NK-92 (cell line): ENCODE measurements around the gene METTL26.

Source experiments
- DNase-seq: peaks from one replicate; lab custom pipeline; 2025; ENCODE audit not compliant: unreplicated experiment; lab: John Stamatoyannopoulos, UW

Gene METTL26

DNA sequence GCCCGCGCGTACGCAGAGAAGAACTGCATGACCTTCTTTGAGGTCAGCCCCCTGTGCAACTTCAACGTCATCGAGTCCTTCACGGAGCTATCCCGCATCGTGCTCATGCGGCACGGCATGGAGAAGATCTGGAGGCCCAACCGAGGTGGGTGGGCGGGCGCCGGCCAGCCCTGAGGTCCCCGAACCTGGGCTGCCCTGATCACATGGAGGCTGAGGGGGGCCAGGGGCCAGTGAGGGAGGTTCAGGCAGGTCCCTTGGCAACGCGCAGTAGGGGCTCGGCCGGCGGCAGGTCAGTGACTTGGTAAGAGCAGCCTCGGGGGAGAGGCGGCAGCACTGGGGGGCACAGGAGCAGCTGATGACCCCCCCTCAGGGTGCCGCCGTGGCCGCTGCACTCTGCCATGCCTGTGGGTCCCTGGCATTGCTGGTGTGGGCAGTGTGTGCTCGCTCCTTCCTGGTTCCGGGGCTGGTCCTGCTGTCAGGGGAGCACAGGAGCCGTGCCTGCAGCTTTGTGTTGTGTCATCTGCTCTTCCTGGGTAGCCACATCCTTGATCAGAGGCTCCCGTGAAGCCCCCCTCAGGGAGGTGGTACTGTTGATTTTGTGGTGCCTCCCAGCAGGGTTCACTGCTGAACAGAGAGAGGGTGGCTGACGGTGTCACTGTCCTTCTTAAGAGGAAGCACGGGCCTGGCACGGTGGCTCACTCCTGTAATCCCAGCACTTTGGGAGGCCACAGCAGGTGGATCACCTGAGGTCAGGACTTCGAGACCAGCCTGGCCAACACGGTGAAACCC, 9.9 kb downstream of the METTL26 start:
- no peak for DNase-seq

DNA sequence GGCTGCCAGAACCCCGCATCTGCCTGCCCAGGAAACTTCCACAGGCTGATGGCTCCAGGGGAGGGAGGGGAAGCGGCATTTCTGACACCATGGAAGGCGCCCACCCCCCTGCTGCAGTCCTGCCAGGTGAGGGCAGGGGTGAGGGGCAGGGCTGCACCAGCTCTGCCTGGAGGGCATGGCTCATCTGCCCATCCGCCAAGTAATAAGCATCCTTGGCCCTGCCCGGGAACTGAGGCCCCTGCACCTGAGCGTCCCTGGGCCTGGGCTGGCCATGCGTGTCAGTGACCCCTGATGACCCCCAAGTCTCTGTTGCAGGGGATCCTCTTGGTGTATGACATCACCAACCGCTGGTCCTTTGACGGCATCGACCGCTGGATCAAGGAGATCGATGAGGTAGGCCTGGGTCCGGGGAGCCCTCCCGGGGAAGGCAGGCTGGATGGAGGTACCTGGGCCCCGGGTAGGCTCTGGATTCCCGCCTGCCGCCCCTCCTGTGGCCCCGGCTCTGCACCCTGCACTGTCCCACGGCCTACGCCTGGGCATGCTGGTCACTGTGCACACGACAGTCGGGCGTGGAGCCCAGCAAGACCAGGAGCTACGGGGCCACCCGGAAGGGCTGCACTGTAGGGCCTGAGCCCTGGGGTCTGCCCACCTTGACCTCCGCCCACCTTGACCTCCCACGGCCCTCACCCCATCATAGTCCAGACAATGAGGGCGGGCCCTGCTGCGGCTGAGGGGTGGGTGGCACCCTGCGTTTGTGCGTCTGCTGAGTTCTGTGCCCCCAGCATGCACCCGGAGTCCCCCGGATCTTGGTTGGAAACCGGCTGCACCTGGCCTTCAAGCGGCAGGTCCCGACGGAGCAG, 10.8 kb downstream of the METTL26 start:
- no peak for DNase-seq

DNA sequence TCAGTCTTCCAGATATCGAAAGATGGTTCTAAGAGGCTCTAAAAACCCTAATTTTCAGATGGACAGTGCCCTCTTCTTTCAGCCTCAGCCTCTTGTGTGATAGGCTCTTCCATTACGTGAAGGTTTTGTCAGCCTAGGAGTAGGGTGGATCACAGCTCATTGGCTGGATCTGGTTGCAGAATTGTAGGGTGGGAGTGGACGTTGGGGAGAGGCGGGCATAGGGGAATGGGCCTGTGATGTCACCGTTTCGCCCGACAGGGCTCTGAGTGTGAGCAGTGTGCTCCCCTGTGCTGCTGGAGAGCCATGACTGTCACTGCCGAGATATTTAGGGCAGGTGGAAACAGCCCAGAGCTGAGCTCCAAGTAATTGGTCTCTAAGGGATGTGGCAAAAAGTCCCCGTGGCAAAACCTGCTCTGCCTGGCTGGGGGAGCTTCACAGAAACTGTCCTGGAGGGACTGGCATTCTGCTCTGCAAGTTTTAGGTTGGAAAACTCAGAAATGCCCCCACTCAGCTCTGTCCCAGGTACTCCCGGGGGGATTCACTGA, 11.5 kb downstream of the METTL26 start:
- DNase-seq: no peak

DNA sequence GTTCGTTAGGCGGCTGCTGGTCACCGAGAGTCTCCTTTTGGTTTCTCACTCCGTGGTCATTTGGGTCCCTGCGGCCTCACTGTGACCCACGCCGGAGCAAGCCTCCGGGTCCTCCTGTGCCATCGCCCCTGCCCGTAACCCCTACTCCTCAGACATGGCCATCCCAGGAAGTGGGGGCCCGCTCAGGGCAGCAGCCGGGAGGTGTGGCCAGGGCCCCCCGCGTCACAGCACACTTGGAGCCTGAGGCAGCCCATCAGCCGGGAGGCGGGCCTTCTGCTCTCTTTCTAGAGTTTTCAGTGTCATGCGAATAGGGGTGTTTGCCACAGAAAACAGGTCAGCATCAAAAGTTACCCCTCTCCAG, 13.2 kb downstream of the METTL26 start:
- no peak for DNase-seq

DNA sequence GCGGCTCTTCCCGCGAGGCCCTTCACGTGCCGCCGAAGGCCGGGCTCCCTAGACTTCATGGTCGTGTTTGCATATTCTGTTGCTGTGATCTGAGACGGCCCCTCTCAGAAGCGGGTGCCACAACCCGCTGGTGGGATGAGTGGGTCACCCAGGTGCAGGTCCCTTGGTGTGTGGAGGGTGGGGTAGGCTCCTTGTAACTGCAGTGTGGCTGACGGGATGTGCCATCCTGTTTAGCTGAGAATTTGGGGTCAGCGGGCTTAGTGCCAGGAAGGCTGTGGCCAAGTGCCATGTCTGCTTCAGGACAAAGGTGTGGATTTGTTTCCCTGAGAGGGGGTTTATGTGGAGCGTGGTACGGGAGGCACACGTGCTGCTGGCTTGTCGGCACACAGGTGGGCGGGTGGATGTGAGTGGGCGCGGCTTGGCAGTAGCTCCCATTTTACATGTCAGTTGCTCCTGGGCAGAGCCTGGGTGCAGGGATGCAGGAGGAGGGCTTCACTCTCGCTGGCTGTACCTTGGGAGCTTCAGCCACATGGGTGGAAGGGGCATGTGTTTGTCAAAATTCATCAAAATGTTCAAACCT, 14.5 kb downstream of the METTL26 start:
- no peak for DNase-seq

DNA sequence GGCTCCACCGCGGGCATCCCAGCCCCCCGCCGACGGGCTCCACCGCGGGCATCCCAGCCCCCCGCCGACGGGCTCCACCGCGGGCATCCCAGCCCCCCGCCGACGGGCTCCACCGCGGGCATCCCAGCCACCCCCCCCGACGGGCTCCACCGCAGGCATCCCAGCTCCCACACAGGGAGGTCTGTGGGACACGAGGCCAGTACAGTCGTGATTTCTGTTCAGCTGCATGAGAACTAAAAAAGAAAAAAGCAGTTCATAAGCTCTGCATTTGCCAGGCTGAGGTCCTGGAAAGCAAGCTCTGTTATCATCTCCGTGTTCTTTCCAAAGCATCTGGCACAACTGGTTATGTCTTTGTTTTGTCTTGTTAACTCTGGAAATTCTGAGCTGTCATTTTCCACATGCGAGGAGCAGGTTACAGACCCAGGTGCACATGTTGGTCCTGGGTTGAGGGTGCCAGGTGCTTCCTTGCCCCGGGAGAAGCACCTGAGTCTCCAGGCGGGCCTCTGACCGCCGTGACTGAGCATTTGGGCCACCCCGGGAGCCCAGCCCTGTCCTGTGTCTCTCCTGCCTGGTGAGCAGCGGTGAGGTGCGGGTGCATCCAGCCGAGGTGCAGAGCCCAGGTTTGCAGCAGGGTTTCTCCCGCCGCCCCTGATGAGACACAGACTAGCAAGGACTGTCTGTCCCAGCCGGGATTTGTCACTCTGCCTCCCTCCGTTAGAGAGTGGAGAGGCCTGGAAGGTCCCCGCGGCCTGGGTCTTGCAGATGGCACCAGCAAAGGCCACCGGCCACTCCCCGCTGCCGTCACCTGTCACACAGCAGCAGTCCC, 15.2 kb downstream of the METTL26 start:
- no peak for DNase-seq

DNA sequence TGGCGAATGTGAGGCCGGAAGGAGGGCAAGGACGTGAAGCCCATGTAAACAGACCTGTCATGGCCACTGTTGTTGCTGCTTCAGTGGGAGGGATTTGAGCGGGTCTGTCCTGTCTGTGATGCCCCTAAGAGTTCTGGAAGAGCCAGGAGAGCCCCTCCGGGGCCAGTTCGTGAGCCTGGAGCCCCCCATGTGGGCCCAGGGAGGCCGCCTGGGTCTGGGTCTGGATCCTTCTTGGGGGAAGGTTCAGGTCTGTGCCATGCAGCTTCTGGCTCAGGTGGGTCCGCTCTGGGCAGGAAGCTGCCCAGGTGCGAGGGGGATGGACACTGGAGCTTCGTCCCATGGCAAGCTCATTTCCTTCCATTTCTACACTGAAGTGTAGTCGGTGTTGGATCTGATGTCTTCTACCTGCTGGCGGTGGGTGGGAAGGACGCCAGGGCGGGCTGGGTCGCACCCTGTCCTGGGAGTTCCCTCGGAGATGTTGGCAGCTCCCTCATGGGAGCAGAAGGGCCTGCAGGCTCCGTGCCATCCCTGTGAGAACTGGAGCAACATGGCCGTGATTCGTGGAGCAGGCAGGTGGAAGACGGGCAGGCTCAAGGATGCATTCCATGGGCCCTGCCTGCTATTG, 16.5 kb downstream of the METTL26 start:
- no peak for DNase-seq

DNA sequence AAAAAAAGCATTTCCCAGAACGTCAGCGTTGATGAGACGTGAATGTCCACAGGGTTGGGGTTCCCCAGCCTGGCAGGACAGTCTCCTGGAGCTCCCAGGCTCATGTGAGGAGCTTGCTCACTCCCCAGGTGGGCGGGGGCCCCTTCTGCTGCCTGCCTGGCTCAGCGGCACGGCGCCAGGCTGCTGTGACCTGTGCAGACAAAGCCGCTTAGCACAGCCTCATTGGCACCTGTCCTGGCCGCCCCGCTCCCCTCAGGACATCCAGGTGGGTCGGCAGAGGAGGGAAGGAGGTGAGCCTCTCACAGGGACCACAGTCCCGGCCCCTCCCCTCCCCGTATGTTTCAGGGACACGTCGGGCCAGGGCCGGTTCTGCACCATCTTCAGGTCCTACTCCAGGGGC, 18.2 kb downstream of the METTL26 start:
- no peak for DNase-seq

DNA sequence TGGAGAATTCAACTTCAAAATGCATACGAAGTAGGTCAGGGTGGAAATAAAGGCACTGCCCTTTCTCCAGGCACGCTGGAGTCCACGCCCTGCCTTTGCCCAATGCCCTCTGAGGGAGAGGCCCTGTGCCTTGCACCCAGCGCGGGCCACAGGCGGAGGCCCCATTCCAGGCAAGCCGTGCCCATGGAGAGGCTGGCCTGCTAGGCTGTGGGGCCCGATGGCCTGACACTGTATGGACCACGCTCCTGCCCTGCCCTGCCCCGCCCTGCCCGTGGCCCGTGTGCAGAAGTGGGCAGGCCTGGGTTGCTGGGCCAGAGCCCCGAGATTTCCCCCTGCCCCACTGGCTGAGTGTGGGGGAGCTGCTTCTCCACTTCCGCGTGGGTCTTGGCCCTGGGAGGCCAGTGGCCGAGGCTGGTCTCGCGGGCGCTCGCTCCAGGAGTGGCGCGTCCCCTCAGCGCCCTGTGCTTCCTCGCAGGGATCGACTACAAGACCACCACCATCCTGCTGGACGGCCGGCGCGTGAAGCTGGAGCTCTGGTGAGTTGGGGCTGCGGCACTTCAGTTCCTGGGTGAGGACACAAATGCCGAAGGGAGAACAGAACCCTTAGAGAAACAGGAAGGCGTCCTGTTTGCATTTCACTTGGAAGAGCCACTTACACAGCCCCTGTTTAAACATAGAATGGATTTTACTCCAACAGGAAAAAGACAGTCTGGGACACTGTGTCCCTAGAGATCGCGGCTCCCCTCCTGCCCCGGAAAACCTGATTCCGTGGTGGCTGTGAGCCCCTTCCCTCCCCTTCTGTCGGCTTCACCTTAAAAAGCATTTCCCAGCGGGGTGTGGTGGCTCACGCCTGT, 19.1 kb downstream of the METTL26 start:
- no peak for DNase-seq

DNA sequence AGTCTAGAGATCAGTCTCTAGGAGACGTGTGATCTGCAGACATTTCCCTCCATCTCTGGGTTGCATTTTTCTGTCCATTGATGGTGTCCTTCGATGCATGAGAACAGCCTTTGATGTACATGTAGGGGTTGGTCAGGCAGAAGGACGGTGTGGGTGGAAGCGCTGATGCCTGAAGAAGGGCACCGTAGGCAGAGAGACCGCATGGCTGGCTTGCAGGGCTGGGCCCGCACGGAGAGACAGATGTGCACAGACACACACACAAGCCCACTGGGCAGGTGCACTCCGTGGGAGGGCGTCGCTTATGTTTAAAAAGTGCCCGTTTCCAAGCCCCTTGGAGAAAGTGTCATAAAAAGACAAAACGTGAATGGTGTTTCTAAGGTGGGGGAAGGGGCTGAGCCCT, 21.0 kb downstream of the METTL26 start:
- no peak for DNase-seq

DNA sequence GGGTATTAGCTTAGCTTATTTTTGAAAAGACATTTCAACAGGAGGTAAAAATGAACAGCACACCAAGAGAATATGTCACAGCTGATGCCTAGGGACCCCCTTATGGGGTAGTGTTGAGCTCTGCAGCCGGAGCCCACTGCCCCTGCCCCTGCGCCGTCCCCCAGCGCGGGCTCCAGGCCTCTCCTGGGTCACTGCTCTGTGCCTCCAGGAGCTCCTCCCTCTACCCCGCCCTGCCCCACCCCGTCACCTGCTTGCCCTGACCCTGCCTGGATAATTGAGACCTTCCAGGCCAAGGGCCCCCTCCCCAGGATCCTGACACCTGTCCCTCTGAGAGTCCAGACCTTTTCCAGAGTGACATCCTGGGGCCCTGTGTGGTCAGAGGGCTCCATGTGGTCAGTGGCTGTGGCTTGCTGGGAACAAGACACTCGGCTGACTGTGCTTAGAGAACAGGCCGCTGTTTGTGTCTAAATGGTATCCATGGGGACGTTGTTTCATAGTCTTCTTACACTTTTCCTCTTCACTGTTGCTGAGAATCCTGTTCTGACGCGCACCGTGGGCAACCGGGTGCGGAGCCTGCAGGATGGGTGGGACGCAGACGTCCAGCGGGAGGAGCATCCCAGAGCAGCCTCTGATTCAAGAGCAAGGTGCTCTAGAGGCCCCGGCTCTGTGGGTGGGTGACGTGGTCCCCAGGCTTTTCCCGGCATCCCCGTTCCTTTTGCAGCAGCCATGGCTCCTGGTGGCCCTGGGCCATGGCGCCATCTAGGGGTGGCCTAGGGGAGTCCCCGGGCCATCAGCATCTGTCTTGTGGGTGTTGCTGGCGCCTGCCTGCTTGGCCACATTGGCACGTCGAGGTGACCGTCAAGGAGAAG, 25.4 kb downstream of the METTL26 start:
- no peak for DNase-seq

DNA sequence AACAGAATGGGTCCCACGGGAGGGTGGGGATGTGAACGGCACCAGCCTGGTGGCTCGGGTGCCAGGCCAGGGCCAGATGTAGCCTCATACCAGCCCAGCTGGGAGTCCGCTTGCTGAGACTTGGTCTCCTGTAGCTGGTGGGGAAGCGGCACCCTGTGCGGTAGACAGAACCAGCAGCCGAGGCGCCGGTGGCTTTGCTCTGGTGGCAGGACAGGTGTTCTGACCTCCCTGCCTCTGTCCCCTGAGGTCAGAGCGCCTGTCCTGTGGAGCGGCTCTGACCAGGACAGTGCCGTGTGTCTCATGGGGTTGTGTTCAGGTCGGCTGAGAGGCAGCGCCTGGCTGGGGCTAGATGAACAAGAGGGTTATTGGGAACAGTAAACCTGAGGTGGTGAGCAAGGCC, 26.1 kb downstream of the METTL26 start:
- no peak for DNase-seq

DNA sequence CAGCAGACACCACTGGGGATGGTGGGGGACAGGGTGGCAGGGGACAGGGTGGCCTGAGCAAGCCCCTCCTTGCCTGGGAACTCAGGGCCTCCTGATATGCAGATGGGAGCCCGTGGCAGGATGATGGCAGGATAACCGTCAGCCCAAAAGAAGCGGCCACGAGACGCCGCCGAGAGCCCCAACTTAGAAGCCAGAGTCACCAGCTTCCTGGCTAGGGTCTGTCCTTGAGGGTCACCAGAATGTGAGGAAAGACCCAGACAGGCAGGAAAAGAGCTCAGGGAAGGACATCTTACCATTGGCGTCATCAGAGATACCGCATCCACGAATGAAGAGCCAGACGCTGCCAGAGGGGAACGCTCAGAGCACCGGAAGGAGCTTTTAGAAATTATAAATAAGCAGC, 26.8 kb downstream of the METTL26 start:
- no peak for DNase-seq

DNA sequence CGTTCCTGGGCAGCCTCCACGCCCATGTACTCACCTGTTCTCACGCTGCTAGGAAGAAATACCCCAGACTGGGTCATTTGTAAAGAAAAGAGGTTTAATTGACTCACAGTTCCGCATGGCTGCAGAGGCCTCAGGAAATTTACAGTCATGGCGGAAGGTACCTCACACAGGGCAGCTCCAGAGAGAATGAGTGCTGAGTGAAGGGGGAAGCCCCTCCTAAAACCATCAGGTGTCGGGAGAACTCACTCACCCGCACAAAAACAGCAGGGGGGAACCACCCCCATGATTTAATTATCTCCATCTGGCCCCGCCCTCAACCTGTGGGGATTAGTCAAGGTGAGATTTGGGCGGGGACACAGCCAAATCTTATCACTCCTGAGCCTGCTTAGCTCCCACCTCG, 28.1 kb downstream of the METTL26 start:
- DNase-seq: no peak

DNA sequence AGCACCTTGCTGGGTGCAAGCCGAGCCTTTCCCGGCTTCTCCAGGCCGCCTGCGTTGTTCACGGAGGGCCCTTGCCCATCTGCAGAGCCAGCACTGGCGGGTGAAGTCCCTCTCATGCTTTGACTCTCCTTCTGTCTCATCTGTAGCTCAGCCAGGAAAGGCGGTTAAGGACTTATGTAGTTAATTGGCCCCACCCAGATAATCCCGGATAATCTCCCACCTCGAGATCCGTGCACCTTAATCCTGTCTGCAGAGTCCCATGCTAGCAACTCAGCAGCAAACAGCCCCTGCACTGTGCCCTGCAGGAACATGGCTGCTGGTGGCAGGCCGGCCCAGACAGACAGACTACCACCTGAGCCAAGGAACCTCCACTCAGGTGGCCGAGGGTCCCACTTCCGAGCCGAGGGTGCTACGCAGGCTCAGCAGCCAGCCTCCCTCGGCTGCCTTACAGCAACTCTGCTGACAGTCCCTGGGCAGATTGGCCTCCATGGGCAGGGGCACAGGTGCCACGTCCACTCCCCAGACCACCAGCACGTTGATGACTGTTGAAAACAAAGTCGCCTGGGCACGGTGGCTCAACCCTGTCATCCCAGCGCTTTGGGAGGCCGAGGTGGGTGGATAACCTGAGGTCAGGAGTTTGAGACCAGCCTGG, 29.3 kb downstream of the METTL26 start:
- no peak for DNase-seq

DNA sequence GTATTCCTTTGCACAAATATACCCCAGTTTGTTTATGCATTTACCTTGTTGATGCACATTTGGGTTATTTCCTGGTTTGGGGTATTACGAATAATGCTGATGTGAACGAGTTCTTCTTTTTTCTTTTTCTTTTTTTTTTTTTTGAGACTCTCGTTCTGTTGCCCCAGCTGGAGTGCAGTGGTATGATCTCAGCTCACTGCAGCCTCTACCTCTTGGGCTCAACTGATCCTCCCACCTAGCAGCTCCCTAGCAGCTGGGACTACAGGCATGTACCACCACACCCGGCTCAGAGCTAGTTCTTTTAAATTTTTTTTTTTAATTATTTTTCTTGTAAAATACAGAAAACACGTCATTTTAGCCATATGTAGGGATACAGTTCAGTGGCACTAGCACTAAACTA, 32.2 kb downstream of the METTL26 start:
- DNase-seq: no peak

DNA sequence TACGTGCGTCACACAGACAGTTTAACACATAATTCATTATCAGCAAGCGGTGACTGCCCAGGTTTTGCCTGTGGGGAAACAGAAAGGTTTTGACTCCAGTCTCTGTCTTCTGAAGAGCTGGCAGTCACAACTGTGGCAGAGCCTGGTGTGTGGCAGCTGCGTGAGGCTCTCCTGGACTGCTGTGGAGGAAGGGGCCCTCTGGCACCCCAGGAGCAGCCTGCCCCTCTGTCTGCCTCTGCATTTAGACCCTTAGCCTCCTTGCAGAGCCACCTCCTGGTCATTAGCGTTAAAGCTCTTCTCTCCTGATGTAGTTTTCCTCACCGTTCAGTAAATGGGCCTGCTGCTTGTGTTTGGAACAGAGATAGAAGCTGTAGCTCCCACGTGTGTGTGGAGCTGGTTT, 35.3 kb downstream of the METTL26 start:
- DNase-seq: no peak
